NT2/D1 (cell line): ENCODE data around the gene CHADL.

Source experiments
- YY1 ChIP-seq: IDR thresholded peaks from 2 replicates; pipeline ENCODE4 v1.6.1; 2011; ENCODE audit not compliant: insufficient read length, insufficient read depth
- ZNF274 ChIP-seq: IDR thresholded peaks from 2 replicates; pipeline ENCODE4 v1.6.1; 2011; ENCODE audit warnings: mild to moderate bottlenecking, low read depth, low read length

DNA sequence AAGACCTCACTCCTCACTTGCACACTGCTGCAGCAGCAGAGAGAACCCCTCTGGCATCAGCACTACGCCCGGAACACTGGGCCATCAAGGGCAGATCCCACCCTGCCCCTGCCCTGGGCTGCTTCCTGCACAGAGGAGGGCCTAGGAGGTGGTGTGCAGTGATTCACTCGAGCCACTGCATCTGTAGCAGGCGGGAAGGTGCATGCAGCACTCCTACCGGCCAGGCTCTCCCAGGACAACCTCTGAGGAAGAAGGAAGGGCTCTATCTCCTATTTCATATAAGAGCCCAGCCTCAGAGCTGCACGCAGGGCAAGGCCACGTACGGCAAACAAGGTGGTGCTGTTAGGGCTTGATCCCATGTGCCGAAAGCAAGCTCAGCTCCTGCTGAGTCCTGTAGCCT lies 31.1 kb upstream of the CHADL start:
- TF ChIP-seq YY1 (no peak), ZNF274 (no peak)
